AG09309 (cell line): ENCODE measurements around the gene DCXR.

Experiments used
- DNase-seq: peaks from one replicate; pipeline ENCODE4 v3.0.0-alpha.2; 2010; ENCODE audit warnings: low read depth
- H3K4me3 ChIP-seq: 2 replicates; pipeline ENCODE4 v1.5.1; 2011; ENCODE audit warnings: mild to moderate bottlenecking, low read depth, low read length, moderate library complexity; ENCODE audit not compliant: control insufficient read depth
- CTCF ChIP-seq: IDR thresholded peaks from 2 replicates; pipeline ENCODE4 v1.5.1; 2011; ENCODE audit warnings: mild to moderate bottlenecking, low read depth, low read length, inconsistent platforms; ENCODE audit not compliant: insufficient read depth, control insufficient read depth; ENCODE audit errors: missing control alignments

DCXR gene

DNA sequence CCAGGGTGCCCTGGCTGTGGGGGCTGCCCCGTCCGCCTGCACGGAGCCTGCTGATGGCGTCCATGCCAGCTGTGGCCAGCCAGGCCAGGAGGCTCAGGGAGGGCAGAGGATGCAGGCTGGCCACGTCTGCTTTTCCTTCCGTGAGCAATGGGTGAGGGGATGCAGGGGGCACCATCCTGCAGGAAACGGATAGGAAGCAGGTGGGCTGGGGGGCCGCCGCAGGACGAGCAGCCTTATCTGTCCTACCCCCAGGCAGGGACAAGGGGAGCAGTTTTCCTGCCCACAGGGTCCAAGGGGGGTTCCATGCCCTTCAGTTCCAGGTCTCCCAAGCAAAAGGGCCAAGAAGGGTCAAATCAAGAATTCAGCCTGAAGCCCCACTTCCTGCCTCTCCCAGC, 21.4 kb upstream of the DCXR start:
- H3K4me3 ChIP-seq = no peak overlapping the region
- no peak for TF ChIP-seq CTCF
- DNase-seq = no peak

DNA sequence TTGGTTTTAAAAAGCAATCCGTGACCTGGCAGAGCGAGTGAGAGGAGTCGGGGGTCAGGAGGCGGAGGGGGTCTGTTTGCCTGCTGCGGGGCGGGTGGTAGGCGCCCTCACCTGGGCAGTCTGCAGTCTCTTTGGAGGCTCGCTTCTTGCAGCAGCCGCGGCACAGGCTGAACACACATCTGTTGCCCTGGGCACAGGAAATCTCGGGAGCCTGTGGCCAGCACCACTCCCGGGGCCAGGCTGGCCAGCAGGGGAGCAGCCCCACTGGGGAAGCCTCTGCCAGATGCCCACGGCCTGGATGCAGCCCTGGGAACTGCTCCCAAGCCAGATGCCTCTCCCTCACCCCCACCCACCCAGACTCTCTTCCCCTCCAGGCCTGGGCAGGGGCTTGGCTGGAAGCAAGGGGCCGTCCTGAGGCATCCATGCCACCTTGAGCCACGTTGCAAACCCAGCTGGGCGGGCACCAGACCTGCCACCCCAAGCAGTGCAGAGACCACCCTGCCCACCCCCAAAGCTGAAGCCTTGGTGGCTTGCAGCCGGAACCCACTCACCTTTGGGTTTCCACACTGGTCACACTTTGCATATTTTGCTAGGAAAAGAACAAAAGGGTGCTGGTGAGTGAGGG, 20.8 kb upstream of the DCXR start:
- DNase-seq = no peak
- no peak for TF ChIP-seq CTCF
- H3K4me3 ChIP-seq = no peak overlapping the region

DNA sequence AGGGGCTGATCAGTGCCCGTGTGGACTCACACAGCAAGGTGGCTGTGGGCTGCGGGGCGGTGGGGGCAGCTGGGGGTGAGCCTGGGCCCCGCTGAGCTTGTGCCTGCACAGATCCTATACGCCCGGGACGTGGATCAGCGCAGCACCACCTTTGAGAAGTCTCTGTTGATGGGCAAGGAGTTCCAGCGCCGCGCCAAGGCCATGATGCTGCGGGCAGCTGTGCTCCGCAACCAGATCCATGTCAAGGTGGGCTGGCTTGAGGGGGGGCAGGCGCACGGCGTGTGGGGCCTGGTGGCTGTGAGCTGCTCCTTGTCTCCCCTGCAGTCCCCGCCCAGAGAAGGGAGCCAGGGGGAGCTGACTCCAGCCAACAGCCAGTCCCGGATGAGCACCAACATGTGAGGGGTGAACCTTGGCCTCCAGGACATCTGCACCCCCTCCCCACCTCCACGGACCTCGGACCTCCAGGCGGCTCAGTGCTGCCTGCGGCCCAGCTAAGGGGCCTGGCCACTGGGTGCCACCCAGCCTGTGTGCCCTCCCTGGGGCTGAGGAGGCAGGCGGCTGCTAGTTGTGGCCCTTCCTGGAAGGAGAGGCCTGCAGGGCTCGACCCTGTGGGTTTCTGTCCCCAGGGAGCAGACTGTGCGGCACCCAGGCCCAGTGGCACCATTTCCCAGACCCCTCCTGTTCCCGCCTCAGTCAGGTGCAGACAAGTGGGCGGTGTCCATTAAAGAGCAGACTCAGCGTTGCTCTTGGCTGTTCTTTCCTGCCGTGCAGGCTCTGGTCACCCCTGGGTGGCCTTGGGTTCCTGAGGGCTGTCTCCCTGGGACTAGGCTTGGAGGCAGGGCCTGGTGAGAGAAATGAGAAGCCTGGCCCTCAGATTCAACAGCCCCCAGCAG, 19.5 kb upstream of the DCXR start:
- no peak for TF ChIP-seq CTCF
- no peak overlapping the region for H3K4me3 ChIP-seq
- DNase-seq = no peak

DNA sequence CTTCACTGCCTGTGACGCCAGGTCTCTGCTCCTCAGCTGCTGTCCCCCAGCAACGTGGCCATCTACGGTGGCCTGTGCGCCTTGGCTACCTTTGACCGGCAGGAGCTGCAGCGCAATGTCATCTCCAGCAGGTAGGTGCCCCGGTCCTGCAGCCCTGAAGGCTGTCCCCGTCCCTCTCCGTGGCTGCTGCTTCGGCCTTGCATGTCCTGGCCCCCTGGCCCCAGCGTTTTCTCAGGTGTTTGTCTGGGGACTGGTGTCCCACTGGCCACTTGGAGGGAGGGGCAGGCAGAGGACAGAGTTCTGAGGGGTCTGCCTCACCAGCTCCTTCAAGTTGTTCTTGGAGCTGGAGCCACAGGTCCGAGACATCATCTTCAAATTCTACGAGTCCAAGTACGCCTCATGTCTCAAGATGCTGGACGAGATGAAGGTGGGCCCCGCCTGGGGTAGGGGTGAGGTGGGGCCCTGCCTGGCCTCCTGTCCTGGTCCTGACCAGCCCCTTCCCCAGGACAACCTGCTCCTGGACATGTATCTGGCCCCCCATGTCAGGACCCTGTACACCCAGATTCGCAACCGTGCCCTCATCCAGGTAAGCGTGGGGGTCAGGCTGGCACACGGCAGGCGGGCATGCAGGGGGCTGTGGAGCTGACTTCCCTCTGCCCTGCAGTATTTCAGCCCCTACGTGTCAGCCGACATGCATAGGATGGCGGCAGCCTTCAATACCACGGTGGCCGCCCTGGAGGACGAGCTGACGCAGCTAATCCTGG, 18.6 kb upstream of the DCXR start:
- H3K4me3 ChIP-seq = no peak overlapping the region
- DNase-seq = no peak
- no peak for TF ChIP-seq CTCF

DNA sequence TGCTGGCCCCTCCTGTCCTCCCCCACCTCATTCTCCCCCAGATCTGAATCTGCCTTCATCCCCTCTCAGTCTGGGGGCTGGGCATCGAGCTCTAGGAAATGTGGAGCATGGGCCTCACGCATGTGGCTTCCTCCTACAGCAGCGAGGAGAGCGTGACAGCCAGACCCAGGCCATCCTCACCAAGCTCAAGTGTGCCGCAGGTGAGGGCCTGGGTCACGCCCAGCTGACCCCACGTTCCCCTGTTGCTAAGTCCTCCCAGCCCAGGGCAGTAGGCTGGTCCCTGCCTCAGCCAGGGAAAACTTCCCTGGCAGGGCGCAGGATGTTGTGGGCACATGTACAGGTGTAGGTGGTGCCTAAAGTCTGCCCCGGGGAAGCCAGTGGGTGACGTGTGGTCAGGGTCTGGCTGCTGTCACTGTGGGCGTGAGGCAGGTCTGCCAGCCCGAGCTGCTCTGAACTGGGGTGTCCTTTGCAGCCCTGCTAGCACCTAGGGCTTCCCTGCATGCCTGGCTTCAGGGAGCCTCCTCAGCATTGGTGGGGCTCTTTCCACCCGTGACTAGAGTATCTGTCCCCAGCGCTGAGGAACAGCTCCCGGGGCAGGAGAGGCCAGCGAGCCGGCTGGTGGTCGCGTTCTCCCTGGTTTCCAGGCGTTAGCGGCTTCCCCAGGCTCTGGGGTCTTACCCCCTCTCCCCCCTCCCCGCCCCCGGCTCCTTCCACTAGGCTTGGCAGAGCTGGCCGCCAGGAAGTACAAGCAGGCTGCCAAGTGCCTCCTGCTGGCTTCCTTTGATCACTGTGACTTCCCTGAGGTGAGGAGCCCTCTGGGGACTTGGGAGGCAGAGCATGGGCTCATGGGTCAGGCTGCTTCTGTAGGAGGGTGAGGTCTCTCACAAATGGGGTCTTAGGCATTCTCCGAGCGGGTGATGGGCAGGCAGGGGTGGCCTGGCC, 17.8 kb upstream of the DCXR start:
- no peak for TF ChIP-seq CTCF
- no peak for DNase-seq
- H3K4me3 ChIP-seq = no peak overlapping the region
